ENCODE results near the gene ARSK.
A peak's percentile ranks its signal among the peaks of the same experiment; 100 is the strongest.

Gene ARSK

GRCh38 chr5:95554647-95555548, at the start of gene ARSK, which contains the start of gene SKIC3:
TSS of gene ARSK (plus strand) at chr5:95555101. CDS start at chr5:95555279, 178 bp downstream.
TSS of gene SKIC3 (minus strand) at chr5:95554977. CDS start at chr5:95547150, 7,827 bp downstream.
- DNase-seq = peak; percentile 35

DNA sequence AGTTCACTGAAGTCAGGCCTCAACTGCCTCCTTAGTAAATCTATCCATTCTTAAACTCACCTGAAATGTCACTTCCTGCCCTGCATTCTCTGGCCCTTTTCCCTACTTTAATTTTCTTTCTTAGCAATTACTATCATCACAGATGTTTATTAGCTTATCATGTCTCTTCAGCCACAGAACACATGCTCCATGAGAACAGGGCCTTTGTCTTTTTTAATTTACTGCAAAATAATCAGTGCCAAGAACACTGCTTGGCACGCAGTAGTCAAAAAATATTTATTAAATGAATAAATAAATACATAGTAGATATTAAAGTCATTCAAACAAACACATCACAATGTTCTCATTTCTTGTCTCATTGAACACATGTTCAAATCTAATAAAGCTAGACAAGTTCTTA, 46.4 kb upstream of the ARSK start:
- no peak for DNase-seq

- DNase-seq = no peak
Observed at GRCh38 chr5:95511606-95512005, 43.3 kb upstream of the ARSK start.

GRCh38 chr5:95518417-95518816, 36.5 kb upstream of the ARSK start:
- no peak for DNase-seq

GRCh38 chr5:95519151-95519550, 35.8 kb upstream of the ARSK start:
- no peak for DNase-seq

- no peak for DNase-seq
Observed at GRCh38 chr5:95519681-95520080, 35.2 kb upstream of the ARSK start.

DNA sequence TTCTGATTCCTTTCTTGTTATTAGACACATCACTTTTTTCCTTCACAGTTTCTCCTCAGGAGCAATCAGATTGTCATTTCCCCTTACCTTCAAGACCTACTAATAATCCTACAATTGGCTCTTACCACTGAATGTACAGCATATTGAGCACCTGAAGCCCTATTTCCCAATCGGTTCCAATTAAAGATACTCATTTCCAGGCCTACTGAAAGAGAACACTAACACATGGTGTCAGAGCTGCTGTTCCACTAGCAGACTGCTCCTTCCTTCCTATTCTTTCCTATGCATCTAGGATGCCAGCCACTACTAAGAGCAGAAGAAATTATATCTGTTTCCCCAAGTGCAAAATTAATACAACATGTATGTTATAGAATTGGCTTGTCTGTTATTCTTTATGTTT, 34.7 kb upstream of the ARSK start:
- DNase-seq = no peak

DNA sequence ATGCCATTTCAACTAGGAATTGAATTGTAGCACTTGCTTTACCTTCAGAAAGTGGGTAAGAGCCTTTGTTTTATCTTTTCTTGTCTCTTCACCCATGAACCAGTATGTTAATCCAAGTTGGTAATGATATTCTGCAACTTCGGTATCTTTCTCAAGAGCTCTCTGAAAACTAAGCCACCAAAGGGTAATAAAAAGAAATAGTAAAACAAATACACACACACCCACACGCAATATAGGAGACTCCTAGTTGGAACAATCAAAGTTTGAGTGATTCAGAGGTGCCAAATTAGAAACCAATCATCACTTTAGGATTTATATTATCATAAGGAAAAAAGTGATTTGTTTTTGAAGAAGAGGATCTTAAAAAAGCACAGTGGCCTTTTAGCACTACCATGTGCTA, 30.5 kb upstream of the ARSK start:
- DNase-seq = no peak

- no peak for DNase-seq
Observed at GRCh38 chr5:95526871-95527270, 28.0 kb upstream of the ARSK start.

GRCh38 chr5:95528565-95528964, 26.3 kb upstream of the ARSK start:
- DNase-seq = no peak

GRCh38 chr5:95530416-95530815, 24.5 kb upstream of the ARSK start:
- DNase-seq = no peak

DNA sequence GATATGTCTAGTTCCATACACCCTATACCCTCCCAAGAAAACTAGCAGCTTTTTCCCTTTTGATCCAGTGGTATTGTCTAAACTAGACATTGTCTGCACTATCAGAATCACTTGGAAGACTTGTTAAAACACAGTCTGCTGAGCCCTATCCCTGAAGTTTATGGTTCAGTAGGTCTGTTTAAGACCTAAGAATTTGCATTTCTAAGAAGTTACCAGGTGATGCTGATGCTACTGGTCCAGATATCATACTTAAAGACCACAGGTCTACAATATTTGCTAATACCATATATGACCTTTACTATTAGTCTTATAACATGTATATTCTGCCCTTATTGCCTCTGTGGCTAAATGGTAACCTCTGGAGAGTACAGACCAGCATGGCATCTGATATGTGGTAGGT, 23.4 kb upstream of the ARSK start:
- DNase-seq = no peak

DNA sequence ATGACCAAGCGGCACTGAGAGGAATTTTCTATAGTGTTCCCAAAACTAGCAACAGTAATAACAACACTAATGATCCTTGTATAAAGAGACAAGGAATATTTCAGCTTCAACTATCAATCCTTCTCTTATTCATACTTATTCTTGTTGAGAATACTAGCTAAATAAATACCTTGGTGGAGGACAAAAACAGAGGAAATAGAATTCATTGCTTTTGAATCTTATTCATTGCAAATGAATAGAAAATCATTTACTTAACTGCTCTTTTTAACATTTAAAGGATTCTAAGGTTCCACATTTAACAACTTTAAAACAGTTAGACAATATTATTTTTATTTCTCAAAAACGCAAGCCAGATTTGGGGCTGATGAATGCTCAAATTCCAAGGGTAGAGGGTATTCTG, 22.5 kb upstream of the ARSK start:
- no peak for DNase-seq

DNA sequence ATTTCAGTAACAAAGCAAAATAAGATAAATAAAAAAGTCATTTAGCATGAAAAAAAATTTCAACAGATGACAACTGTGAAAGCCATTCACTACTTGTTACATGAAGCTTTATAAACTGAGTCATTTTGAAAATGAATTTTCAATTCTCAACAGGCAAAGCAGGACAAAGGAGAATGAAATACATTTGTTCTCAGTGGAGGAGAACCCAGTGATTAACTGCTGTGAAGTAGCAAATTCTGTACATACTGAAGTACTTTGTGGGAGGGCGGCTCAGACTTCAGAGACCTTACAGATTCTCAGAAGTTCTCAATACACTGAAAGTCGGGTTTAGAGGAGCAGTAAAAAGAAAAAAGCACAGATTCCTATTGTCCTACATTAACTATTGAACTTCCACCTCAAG, 21.8 kb upstream of the ARSK start:
- DNase-seq = no peak

- no peak for DNase-seq
Observed at GRCh38 chr5:95533761-95534160, 21.1 kb upstream of the ARSK start.

GRCh38 chr5:95537501-95537900, 17.4 kb upstream of the ARSK start:
- DNase-seq = no peak

- DNase-seq = no peak
Observed at GRCh38 chr5:95543017-95543705, 11.7 kb upstream of the ARSK start.

GRCh38 chr5:95549030-95549429, 5.9 kb upstream of the ARSK start:
- DNase-seq = no peak

DNA sequence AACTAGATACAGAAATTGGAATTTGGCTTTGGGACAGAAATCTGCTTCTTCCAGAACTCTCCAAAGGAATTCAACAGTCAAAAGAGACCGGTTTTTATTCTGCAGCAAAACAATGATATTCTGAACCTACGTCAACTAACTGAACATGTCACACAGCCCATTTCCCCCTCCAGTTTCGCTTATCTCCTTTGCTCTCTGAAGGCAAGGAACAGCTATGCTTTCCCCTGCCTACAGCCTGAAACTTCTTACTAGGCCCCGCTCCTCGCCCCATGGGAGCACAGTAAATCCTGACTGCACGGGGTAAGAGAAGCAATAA, 612 bp upstream of the ARSK start:
- DNase-seq = no peak

DNA sequence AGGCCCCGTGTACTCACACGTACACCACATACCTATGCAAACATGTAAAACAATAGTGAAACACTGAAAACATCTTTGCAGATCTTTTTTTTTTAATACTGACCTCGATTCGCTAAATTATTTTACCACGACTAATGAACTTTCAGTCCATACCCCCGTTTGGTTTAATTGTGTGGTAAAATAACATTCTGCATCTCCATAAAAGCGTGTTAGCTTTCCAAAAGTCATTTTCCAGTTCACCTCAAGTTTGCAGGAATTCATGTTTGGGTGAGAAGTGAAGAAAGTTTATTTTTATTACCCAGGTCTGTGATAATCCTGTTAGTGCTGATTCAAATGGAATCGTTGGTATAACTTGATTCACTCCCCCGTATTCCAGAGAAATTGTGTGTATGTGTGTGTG, 652 bp downstream of the ARSK start:
- no peak for DNase-seq

- DNase-seq = no peak
Observed at GRCh38 chr5:95557841-95558240, 2.9 kb downstream of the ARSK start.

DNA sequence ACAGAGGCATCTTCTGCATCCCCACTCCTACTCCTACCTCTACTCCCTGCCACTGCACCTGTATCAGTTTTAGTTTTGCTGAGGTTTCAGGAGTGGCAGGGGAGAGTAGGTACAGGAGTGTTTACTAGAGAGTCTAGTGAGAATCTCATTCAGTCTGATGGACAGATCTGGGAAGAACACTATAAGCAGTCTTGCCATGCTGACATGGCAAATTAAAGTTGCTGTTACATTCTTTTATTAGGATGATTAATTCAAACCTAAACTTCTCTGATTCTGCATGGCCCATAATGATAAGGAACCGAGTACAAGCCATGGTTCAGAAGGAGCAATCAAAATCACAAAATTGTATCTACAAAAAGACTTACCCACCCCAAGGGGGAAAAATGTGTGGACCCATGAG, 7.4 kb downstream of the ARSK start:
- no peak for DNase-seq

DNA sequence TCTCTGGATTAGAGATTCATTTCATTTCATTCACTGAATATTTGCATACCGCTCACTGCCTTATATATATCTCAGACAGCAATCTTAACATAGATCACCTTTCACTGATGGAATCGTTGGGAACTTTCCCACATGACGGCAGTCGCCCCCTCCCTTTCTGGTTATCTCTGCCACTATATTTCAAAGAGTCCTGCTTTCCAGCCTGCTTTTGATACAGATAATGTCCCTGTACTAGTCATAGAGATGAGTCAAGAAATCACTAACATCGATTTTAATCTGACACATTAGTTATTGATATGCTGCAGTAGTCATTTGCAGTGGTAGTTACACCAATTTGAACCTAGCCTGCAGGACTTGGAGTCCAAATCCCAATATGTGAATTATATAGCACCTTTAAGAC, 8.5 kb downstream of the ARSK start:
- no peak for DNase-seq

GRCh38 chr5:95564450-95564849, 9.5 kb downstream of the ARSK start:
- DNase-seq = no peak
